DND-41 (cell line): ENCODE results near the gene GIGYF1.

Experiments
- ATAC-seq: fragments of 200-7000 bp; cut with Tn5 transposase; 3 replicates; pipeline ENCODE4 v1.9.1; 2021; ENCODE audit warnings: low read depth; ENCODE audit not compliant: insufficient read depth
- DNase-seq: peaks from one replicate; pipeline ENCODE4 v3.0.0-alpha.2; 2020
- H2AFZ ChIP-seq: 2 replicates; pipeline ENCODE4 v1.6.0; 2012; ENCODE audit warnings: low read depth, low read length
- H3K27ac ChIP-seq: 2 replicates; pipeline ENCODE4 v1.5.1; 2012; ENCODE audit warnings: low read length, inconsistent platforms
- H3K27me3 ChIP-seq: fragments of 200-600 bp; sonication (generic); 2 replicates; pipeline ENCODE4 v1.6.0; 2012; ENCODE audit warnings: low read length, mild to moderate bottlenecking, inconsistent platforms; ENCODE audit not compliant: insufficient read depth, poor library complexity
- H3K36me3 ChIP-seq: 2 replicates; pipeline ENCODE4 v1.5.1; 2012; ENCODE audit warnings: low read length, inconsistent platforms; ENCODE audit not compliant: insufficient read depth
- H3K4me1 ChIP-seq: 2 replicates; pipeline ENCODE4 v1.5.1; 2012; ENCODE audit warnings: mild to moderate bottlenecking, low read length; ENCODE audit not compliant: insufficient read depth
- H3K4me2 ChIP-seq: 2 replicates; pipeline ENCODE4 v1.6.0; 2012; ENCODE audit warnings: mild to moderate bottlenecking, moderate library complexity, low read length, inconsistent platforms; ENCODE audit not compliant: insufficient read depth
- H3K4me3 ChIP-seq, 2 experiments: fragments of 200-600 bp in 1 of 2; shearing (Covaris generic) in 1 of 2; 2 replicates each; pipeline ENCODE4 v1.5.1; 2012 to 2016; ENCODE audit warnings: inconsistent platforms in 2 of 2, low read length in 2 of 2, mild to moderate bottlenecking in 2 of 2, low read depth in 1 of 2, moderate library complexity in 1 of 2
- H3K79me2 ChIP-seq: 2 replicates; pipeline ENCODE4 v1.6.0; 2012; ENCODE audit warnings: low read length, inconsistent platforms; ENCODE audit not compliant: insufficient read depth
- H3K9ac ChIP-seq: 2 replicates; pipeline ENCODE4 v1.6.0; 2012; ENCODE audit warnings: low read depth, mild to moderate bottlenecking, inconsistent platforms, low read length, moderate library complexity
- H3K9me3 ChIP-seq: 2 replicates; pipeline ENCODE4 v1.5.1; 2012; ENCODE audit warnings: low read length, moderate library complexity, mild to moderate bottlenecking, inconsistent platforms; ENCODE audit not compliant: insufficient read depth, severe bottlenecking
- H4K20me1 ChIP-seq: 2 replicates; pipeline ENCODE4 v1.6.0; 2012; ENCODE audit warnings: low read length; ENCODE audit not compliant: insufficient read depth
- EZH2 ChIP-seq: IDR thresholded peaks from 3 replicates; pipeline ENCODE4 v1.6.1; 2012; ENCODE audit warnings: borderline replicate concordance, low read depth, mild to moderate bottlenecking, moderate library complexity, low read length, inconsistent platforms; ENCODE audit not compliant: severe bottlenecking
- TF ChIP-seq, protein P1 (sequence below): IDR thresholded peaks from 2 replicates; pipeline ENCODE4 v1.5.1; 2012; ENCODE audit warnings: borderline replicate concordance, low read length, moderate library complexity, mild to moderate bottlenecking; ENCODE audit not compliant: poor library complexity, severe bottlenecking; ENCODE audit errors: extremely low read depth

GIGYF1 gene, protein sequence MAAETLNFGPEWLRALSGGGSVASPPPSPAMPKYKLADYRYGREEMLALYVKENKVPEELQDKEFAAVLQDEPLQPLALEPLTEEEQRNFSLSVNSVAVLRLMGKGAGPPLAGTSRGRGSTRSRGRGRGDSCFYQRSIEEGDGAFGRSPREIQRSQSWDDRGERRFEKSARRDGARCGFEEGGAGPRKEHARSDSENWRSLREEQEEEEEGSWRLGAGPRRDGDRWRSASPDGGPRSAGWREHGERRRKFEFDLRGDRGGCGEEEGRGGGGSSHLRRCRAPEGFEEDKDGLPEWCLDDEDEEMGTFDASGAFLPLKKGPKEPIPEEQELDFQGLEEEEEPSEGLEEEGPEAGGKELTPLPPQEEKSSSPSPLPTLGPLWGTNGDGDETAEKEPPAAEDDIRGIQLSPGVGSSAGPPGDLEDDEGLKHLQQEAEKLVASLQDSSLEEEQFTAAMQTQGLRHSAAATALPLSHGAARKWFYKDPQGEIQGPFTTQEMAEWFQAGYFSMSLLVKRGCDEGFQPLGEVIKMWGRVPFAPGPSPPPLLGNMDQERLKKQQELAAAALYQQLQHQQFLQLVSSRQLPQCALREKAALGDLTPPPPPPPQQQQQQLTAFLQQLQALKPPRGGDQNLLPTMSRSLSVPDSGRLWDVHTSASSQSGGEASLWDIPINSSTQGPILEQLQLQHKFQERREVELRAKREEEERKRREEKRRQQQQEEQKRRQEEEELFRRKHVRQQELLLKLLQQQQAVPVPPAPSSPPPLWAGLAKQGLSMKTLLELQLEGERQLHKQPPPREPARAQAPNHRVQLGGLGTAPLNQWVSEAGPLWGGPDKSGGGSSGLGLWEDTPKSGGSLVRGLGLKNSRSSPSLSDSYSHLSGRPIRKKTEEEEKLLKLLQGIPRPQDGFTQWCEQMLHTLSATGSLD (N-terminal part only)

DNA sequence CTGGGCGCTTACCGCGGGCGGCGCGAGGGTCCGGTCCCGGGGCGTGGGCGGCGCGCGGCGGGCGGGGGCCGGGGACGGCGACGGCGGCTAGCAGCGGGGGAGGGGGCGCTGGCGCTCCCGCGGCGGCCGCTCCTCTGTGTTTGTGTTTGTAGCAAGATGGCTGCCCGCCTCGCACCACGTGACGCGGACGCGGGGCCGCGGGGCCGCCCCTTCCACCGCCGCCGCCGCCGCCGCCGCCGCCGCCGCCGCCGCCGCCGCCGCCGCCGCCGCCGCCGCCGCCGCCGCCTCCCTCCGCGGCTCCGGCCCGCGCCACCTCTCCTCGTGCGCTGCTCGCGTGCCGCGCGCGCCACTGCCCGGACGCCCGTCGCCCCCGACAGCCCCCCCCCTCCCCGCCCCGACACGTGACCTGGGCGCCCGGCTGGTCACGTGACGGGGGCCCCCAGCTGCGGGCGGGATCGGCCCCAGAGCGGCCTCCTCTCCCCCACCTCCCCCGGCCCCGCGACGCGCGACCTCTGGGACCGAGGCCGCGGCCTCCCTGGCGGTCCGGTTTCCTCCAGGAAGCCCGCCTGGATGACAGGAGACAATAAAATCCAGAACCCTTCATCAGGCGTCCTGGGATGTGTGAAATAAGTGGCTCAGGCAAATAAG is at the start of gene GIGYF1:
Gene GIGYF1 (minus strand): TSS at position 153 of the 648 bp plus-strand sequence. CDS start 6,012 bp downstream, outside the sequence.
- DNase-seq (peak; percentile 71), ATAC-seq (peak; percentile 36)
- TF ChIP-seq EZH2, result no peak
- TF ChIP-seq, protein P1, sequence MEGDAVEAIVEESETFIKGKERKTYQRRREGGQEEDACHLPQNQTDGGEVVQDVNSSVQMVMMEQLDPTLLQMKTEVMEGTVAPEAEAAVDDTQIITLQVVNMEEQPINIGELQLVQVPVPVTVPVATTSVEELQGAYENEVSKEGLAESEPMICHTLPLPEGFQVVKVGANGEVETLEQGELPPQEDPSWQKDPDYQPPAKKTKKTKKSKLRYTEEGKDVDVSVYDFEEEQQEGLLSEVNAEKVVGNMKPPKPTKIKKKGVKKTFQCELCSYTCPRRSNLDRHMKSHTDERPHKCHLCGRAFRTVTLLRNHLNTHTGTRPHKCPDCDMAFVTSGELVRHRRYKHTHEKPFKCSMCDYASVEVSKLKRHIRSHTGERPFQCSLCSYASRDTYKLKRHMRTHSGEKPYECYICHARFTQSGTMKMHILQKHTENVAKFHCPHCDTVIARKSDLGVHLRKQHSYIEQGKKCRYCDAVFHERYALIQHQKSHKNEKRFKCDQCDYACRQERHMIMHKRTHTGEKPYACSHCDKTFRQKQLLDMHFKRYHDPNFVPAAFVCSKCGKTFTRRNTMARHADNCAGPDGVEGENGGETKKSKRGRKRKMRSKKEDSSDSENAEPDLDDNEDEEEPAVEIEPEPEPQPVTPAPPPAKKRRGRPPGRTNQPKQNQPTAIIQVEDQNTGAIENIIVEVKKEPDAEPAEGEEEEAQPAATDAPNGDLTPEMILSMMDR, result no peak
- Histone ChIP-seq H3K4me3 (peak within 1 kb of the TSS; percentile 93 to 99), H2AFZ (peak within 1 kb of the TSS; percentile 78), H3K9me3 (no peaks in the 10 kb centered on the region), H3K27me3 (no peaks in the 10 kb centered on the region), H4K20me1 (peaks cover 40% of the 10 kb centered on the region), H3K27ac (peak within 1 kb of the TSS; percentile 72), H3K36me3 (peaks cover 29% of the 10 kb centered on the region), H3K4me2 (peak within 1 kb of the TSS; percentile 86), H3K4me1 (peaks cover 41% of the 10 kb centered on the region), H3K79me2 (peaks cover 45% of the 10 kb centered on the region), H3K9ac (peak within 1 kb of the TSS; percentile 84)

DNA sequence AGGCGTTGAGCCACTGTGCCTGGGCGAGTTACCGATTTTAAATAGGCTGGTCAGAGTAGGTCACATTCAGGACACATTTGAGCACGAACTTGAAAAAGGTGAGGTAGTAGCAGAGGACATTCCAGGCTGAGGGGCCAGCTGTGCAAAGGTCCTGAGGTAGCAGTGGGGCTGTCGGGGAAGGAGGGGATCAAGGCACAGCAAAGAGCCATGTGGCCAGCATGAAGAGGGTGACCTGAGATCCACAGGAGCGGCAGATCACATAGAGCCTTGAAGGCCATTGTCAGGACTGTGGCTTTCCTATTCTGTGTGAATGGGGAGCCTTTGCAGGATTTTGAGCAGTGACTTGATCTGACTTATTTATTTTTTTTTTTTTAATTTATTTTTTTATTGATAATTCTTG is 45.9 kb upstream of the GIGYF1 start:
- no peak for ATAC-seq
- no peaks in the 10 kb centered on the region for H3K27me3 ChIP-seq
- TF ChIP-seq, protein P1, result no peak
- no peak for TF ChIP-seq EZH2
- no peaks in the 10 kb centered on the region for H3K79me2 ChIP-seq
- H4K20me1 ChIP-seq, result no peaks in the 10 kb centered on the region
- H3K4me3 ChIP-seq, result no peak overlapping the region
- DNase-seq, result no peak
- H3K9ac ChIP-seq, result no peak overlapping the region
- peaks cover 2% of the 10 kb centered on the region for H3K9me3 ChIP-seq
- H2AFZ ChIP-seq, result no peak overlapping the region
- no peak overlapping the region for H3K4me2 ChIP-seq
- no peak overlapping the region for H3K27ac ChIP-seq
- H3K4me1 ChIP-seq, result no peaks in the 10 kb centered on the region
- no peaks in the 10 kb centered on the region for H3K36me3 ChIP-seq

DNA sequence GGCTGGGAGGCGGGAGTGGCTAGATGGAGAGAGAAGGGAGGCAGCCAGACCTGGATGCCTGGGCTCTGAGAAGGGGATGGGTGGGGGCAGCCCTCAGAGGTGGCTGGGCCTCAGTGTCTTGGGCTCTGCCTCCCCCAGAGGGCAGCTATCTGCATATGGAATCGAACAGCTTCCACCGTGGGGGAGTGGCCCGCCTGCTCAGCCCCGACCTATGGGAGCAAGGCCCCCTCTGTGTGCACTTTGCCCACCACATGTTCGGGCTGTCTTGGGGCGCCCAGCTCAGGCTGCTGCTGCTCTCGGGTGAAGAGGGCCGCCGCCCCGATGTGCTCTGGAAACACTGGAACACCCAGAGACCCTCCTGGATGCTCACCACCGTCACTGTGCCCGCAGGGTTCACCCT is 42.6 kb upstream of the GIGYF1 start:
- no peaks in the 10 kb centered on the region for H4K20me1 ChIP-seq
- H3K79me2 ChIP-seq, result no peaks in the 10 kb centered on the region
- no peak overlapping the region for H3K9ac ChIP-seq
- H3K4me3 ChIP-seq, result no peak overlapping the region
- no peaks in the 10 kb centered on the region for H3K36me3 ChIP-seq
- no peaks in the 10 kb centered on the region for H3K9me3 ChIP-seq
- no peak for DNase-seq
- H3K4me2 ChIP-seq, result no peak overlapping the region
- no peaks in the 10 kb centered on the region for H3K4me1 ChIP-seq
- no peaks in the 10 kb centered on the region for H3K27me3 ChIP-seq
- H2AFZ ChIP-seq, result no peak overlapping the region
- no peak overlapping the region for H3K27ac ChIP-seq
- no peak for ATAC-seq
- TF ChIP-seq, protein P1, result no peak
- TF ChIP-seq EZH2, result no peak
